Fibroblast of gingiva (primary cell): ENCODE data around the gene SLC36A1.
"Not testable (repeated sequence)": the region's sequence is repeated elsewhere in the genome, so short reads cannot be mapped to it uniquely, and the experiment has no call there.

ENCODE experiments used
- DNase-seq: peaks from one replicate; pipeline ENCODE4 v3.0.0-alpha.2; 2011; ENCODE audit warnings: low read depth

Gene SLC36A1

DNA sequence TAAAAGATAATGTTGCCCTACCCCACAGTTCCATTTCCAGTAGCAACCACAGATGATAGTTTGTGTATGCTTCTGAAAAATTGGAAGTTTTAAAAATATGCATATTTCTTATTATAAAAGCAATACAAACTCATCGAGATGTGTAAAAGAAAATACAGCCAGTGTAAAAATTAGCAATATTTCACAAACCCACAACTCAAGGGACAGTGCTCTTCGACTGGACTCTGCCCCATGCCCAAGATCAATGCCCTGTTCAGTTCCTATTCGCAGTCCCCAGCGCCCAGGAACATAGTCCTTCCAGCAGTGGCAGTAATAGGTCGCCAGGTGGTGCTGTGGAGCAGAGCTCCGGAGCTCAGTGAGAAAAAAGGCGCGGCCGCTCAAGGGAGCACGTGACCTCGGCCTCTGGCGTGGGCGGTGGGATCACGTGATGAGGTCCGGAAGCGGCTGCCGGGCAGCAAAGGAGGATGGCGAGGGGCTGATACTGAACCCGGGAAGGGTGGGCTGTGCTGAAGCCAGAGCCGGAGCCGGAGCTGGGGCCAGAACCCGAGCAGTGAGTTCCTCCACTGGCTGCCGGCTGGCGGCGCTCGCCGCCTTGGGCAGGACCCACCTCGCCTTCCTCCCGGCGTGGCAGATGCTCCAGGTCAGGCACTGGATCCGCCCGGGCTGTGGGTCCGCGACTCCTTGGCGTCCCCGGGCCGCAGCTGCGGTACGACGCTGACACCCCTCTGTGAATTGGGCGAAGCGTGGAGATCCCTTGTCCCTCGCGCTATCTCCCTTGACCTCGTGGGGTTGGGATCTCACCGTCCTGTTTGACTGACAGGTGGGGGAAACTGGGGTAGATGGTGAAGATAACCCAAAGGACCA is at the start of gene SLC36A1:
TSS of gene SLC36A1 (plus strand) at position 430 of the 864 bp plus-strand sequence. CDS start 11,190 bp downstream, outside the sequence.
- DNase-seq = peak; percentile 81

DNA sequence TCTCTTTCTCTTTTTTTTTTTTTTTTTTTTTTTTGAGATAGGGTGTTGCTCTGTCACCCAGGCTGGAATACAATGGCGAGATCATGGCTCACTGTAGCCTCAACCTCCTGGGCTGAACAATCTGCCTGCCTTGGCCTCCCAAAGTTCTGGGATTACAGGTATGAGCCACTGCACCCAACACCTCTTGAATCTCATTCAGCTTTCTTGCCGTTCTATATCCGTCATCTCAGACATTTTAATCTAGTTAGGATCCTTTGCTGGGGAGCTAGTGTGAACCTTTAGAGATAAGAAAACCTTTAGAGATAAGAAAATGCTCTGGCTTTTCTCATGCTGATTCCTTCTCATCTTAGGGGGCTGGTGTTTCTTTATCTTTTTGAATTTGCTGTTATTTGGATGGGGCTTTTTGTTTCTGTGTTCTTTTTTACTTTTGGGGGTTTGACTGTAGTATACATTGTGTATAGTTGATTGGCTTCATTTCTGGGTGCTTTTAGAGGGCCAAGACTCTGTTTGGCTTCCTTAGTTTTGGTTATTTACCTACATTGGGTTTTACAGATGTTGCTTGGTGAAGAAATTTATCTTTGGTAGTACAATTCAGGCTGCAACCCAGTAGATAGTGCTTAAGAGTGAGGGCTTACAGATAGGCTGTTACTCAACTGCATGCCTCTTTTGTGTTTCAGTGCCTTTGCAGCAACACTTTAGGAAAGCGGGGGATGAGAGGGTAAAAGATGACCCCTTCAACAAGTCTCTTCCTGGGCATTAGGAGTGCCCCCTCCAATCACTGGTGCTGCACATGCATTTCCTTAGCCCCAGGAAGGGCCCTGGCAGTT is 41.9 kb upstream of the SLC36A1 start:
- DNase-seq = no peak

GRCh38 chr5:151406322-151406947 is 41.0 kb upstream of the SLC36A1 start:
- DNase-seq = no peak

GRCh38 chr5:151408591-151409230 is 38.7 kb upstream of the SLC36A1 start:
- no peak for DNase-seq

GRCh38 chr5:151413800-151414199 is 33.6 kb upstream of the SLC36A1 start:
- no peak for DNase-seq

DNA sequence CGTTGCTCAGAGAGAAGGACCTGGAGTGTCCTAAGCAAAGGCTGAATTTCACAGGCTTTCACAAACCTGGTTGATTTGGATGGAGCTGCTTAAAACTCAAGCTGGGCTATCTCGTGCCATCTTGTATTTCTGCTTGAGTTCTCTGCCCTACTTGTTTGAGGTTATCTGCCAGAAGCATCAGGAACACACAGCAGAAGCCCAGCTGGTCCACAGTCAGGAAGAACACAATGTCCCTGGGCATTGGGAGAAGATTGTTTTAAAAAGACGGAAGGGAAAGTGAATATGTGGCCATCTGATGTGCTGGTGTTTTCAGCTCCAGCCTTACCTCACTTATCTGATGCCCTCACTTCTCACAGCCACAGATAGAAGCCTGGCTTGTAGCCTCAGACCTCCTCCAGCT is 32.9 kb upstream of the SLC36A1 start:
- DNase-seq = no peak

DNA sequence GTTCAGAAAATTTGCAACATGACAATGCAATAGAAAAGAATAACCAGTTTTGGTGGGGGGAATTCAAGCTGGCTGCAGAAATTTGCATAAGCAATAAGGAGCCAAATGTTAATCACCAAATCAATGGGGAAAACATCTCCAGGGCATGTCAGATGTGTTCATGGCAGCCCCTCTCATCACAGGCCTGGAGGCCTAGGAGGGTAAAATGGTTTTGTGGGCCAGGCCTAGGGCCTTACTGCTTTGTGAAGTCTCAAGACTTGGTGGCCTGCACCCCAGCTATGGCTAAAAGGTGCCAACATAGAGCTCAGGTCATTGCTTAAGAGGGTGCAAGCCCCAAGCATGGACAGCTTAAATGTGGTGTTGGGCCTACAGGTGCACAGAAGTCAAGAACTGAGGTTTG is 29.7 kb upstream of the SLC36A1 start:
- DNase-seq = no peak

- no peak for DNase-seq
Measured at GRCh38 chr5:151420127-151420526, 27.3 kb upstream of the SLC36A1 start.

- no peak for DNase-seq
Measured at GRCh38 chr5:151424892-151425523, 22.4 kb upstream of the SLC36A1 start.

DNA sequence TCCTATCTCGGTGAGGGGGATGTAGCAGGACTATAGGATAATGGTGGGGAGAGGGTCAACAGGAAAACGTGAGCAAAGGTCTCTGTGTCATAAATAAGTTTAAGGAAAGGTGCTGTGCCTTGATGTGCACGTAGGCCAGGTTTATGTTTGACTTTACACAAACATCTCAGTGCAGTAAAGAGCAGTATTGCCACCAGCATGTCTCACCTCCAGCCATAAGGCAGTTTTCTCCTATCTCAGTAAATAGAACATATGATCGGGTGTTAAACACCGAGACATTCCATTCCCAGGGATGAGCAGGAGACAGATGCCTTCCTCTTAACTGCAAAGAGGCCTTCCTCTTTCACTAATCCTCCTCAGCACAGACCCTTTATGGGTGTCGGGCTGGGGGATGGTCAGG is 21.1 kb upstream of the SLC36A1 start:
- DNase-seq = not testable (repeated sequence)

GRCh38 chr5:151427258-151427657 is 20.1 kb upstream of the SLC36A1 start:
- no peak for DNase-seq

DNA sequence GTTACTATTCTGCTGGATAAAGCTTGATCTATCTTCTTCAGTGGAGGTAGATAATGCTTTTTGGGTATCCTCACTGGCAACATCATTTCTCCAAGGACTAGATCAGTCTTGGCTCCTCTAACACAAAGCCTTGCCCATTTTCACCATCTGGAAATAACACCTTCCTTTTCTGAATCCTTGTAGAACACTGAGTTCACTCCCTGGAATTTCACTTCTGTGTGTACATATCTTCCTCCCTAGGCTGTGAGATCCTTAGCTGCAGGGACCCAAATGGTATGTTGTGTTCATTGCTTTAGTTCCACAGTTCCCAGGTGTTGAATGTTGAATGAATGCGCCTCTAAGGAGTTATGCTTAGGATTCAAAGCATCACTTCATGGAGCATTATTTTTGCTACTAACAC is 16.7 kb upstream of the SLC36A1 start:
- no peak for DNase-seq

DNA sequence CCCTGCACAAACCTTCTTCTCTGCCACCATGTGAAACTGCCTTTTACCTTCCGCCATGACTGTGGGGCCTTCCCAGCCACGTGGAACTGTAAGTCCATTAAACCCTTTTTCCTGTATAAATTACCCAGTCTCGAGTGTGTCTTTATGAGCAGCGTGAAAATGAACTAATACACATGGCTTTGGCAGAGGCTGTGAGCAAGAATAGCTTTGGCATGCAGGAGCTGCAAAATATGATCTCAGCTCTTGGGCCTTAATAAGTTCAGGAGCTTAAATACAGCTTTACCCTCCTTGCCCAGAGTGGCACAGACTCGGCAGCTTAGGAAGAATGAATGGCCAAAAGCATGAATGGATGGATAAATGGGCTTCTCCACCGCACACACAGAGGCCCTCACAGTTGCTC is 15.7 kb upstream of the SLC36A1 start:
- DNase-seq = no peak

GRCh38 chr5:151432210-151432609 is 15.2 kb upstream of the SLC36A1 start:
- no peak for DNase-seq

DNA sequence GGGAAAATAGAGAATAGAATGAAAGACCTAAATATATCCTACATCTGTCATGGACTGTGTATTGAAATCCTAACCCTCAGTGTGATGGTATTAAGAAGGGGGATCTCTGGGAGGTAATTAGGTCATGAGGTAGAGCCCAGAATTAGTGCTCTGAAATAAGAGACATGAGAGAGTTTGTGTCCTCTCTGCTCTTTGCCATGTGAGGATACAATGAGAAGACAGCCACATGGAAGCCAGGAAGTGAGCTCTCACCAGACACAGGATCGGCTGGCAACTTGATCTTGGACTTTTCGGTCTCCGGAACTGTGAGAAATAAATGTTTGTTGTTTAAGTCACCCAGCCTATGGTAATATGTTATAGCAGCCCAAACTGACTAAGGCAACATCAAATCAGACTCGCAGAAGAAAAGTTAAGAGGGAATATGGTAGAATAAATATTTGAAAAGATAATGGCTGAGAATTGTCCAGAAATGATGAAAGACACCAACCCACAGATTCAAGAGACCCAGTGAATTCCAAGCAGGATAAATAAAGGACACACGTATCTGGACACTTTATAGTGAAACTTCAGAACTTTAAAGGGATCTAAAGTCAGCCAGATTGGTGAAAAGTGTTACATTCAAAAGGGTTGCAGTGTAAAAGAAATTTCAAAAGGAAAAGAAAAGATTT is 12.7 kb upstream of the SLC36A1 start:
- DNase-seq = no peak

DNA sequence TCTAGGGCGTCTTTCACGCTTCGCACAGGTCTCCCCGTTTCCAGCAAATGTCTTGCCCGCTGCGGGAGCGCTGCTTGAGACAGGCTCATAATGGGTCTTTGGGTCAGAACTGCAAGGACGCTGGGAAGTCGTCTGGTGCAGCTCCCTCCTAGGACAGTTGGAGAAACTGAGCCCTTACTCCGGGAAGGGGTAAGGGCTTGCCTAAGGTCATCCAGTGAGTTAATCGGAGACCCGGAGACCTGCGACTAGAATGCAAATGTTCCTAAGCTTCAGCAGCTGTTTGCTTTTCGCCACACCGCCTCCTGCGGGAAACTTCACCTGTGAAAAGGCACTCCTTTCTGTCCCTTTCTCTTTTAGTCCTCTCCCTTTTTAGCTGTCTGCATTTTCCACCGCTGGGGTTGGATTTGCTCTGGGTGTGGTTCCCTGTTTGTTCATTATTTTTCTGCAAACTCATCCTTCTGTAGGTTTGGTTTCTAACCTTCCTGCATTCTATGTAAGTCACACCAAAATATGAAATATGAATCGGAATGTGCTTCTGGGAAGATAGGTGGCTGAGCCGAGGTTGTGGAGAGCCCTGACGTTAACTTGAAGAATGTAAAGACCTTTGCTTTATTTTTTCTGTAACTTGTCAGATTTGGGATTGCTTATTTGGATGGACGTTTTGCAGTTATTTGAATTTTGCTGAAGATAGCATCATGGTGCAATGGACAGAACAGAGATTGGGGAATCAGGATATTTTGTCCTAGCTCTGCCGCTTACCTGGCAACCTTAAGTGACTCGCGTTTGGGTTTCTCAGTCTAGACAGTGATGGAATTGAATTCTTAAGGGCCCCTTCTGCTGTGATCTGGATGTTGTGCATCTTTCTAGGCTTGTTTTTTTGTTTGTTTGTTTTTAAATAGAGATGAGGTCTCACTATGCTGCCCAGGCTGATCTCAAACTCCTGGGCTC is 909 bp downstream of the SLC36A1 start:
- no peak for DNase-seq

DNA sequence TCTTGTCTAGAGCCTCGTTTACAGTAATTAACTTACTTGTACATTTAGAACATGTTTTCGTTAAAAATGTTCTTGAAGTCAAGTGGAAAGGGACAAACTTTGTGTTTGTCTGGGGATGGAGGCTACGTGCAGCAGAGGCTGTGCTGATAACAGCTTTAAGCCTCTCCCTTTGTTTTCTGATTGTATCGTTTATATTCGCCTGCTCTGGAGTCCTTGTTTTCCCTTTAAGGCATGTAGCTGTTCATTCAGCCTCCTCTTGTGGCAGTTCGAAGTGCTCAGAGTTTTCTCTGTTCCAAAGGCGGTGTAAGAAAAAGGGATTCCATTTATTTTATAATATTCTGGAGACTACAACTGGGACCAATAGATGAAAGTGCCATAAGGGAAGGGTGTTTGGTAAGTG is 1.9 kb downstream of the SLC36A1 start:
- DNase-seq = no peak

DNA sequence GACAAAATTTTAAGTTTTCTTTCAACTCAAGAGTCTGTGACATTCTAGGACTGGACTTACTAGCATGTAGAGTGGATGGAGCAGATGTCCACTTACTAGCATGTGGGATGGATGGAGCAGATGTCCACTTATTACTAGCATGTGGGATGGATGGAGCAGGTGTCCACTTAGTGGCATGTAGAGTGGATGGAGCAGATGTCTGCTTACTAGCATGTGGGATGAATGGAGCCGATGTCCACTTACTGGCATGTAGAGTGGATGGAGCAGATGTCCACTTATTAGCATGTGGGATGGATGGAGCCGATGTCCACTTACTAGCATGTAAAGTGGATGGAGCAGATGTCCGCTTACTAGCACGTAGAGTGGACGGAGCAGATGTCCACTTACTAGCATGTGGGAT is 2.4 kb downstream of the SLC36A1 start:
- no peak for DNase-seq

DNA sequence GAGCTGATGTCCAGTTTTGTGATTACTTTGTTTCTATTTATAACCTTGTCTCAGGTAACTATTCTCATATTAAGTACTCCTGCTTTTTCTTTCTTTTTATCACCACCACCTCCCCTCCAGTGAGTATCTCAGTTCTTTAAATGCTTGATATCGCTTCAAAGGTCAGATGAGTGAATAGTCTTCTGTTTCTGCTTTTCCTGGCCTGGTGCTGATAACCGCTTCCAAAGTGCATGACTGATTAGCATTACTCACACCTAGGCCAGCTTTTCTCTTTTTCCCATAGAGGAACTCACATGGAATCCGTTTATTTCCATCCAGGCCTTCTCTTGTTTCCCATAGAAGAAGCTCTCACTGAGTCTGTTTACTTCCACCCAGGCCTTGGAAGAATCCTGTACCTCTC is 3.2 kb downstream of the SLC36A1 start:
- no peak for DNase-seq
